Body of pancreas (tissue), 4 donors: Measurements from ENCODE around the gene FOXP1.

ENCODE experiments used
- CTCF ChIP-seq, 7 experiments: fragments of 450-650 bp in 4 of 7; fragments of 200-600 bp in 3 of 7; sonication (generic) in 3 of 7; IDR thresholded peaks; one replicate each; pipeline ENCODE4 v1.5.1; 2016 to 2019; ENCODE audit warnings: antibody characterized with exemption in 7 of 7
- POLR2A ChIP-seq, 3 donors: fragments of 450-650 bp; IDR thresholded peaks; one replicate each; pipeline ENCODE4 v1.6.1; 2016; ENCODE audit warnings: antibody characterized with exemption in 3 of 3, mild to moderate bottlenecking in 2 of 3

- no peak for TF ChIP-seq POLR2A (IDR thresholded peaks at IDR 0.05)
- TF ChIP-seq CTCF (IDR thresholded peaks at IDR 0.05), result no peak
These were observed 74.5 kb downstream of the FOXP1 start for GRCh38 chr3:71509066-71509465.
